ENCODE data around the gene GIGYF2.

GIGYF2 gene

DNA sequence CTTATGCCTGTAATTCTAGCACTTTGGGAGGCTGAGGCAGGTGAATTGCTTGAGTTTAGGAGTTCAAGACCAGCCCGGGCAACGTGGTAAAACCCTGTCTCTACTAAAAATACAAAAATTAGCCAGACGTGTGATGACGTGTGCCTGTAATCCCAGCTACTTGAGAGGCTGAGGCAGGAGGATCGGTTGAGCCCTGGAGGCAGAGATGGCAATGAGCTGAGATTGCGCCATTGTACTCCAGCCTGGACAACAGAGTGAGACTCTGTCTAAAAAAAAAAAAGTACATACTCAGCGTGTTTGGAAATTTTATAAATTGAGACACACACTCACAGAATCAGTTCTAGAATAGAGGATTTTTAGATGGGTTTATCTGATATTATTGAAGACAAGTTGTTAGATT is 17.1 kb upstream of the GIGYF2 start:
- no peak for TF ChIP-seq SIN3A (IDR thresholded peaks at IDR 0.05; ENCODE audit: borderline replicate concordance, insufficient read depth, low read length)
- TF ChIP-seq POLR2AphosphoS5 (IDR thresholded peaks at IDR 0.05; ENCODE audit: low read depth, low read length) = no peak
- TF ChIP-seq, protein P1, sequence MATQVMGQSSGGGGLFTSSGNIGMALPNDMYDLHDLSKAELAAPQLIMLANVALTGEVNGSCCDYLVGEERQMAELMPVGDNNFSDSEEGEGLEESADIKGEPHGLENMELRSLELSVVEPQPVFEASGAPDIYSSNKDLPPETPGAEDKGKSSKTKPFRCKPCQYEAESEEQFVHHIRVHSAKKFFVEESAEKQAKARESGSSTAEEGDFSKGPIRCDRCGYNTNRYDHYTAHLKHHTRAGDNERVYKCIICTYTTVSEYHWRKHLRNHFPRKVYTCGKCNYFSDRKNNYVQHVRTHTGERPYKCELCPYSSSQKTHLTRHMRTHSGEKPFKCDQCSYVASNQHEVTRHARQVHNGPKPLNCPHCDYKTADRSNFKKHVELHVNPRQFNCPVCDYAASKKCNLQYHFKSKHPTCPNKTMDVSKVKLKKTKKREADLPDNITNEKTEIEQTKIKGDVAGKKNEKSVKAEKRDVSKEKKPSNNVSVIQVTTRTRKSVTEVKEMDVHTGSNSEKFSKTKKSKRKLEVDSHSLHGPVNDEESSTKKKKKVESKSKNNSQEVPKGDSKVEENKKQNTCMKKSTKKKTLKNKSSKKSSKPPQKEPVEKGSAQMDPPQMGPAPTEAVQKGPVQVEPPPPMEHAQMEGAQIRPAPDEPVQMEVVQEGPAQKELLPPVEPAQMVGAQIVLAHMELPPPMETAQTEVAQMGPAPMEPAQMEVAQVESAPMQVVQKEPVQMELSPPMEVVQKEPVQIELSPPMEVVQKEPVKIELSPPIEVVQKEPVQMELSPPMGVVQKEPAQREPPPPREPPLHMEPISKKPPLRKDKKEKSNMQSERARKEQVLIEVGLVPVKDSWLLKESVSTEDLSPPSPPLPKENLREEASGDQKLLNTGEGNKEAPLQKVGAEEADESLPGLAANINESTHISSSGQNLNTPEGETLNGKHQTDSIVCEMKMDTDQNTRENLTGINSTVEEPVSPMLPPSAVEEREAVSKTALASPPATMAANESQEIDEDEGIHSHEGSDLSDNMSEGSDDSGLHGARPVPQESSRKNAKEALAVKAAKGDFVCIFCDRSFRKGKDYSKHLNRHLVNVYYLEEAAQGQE (IDR thresholded peaks at IDR 0.05; ENCODE audit: insufficient read depth in 1 of 2, low read depth in 2 of 2, low read length in 2 of 2) = no peak
- no peak for TF ChIP-seq FOXP2 (optimal IDR thresholded peaks at IDR 0.05; ENCODE audit: borderline replicate concordance, extremely low read depth, extremely low read length, insufficient read depth)
- TF ChIP-seq TAF1 (IDR thresholded peaks at IDR 0.05; ENCODE audit: borderline replicate concordance, insufficient read depth, low read length) = no peak

DNA sequence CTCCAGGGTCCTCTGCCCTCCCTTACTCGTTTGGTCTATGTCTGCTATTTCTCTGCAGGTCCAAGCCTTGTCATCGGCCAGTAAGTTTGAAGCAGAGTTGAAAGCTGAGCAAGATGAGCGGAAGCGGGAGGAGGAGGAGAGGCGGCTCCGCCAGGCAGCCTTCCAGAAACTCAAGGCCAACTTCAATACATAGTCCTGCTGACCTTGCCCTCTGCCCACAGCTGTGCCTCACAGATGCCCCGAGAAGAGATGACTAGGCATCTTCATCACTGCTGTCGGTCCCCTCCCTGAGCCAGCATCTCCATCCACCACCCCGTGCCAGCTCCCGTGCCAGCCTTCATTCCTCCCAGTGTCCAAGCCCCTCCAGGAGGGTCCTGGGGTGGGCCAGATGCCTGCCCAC is 15.6 kb upstream of the GIGYF2 start:
- TF ChIP-seq POLR2AphosphoS5 (IDR thresholded peaks at IDR 0.05; ENCODE audit: low read depth, low read length) (no peak), FOXP2 (optimal IDR thresholded peaks at IDR 0.05; ENCODE audit: borderline replicate concordance, extremely low read depth, extremely low read length, insufficient read depth) (no peak), SIN3A (IDR thresholded peaks at IDR 0.05; ENCODE audit: borderline replicate concordance, insufficient read depth, low read length) (no peak), TAF1 (IDR thresholded peaks at IDR 0.05; ENCODE audit: borderline replicate concordance, insufficient read depth, low read length) (no peak)
- TF ChIP-seq, protein P1 (IDR thresholded peaks at IDR 0.05; ENCODE audit: insufficient read depth in 1 of 2, low read depth in 2 of 2, low read length in 2 of 2) = no peak

DNA sequence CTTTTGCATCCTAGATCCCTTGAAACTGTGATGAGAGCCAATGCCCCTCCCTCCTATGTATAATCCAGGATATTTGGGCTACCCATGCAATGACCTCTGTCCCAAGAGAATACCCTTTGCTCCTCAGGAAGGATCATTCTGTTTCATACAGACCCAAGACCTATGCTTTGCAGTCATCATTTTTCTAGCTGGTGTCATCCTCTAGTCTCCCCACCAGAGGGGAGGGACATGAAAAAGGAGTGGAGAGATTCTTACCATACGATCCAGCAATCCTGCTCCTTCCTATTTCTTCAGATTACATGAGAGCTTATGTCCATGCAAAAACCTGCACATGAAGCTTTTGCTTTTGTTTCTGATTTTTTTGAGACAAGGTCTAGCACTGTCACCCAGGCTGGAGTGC is 13.8 kb upstream of the GIGYF2 start:
- TF ChIP-seq SIN3A (IDR thresholded peaks at IDR 0.05; ENCODE audit: borderline replicate concordance, insufficient read depth, low read length) (no peak), POLR2AphosphoS5 (IDR thresholded peaks at IDR 0.05; ENCODE audit: low read depth, low read length) (no peak), TAF1 (IDR thresholded peaks at IDR 0.05; ENCODE audit: borderline replicate concordance, insufficient read depth, low read length) (no peak), FOXP2 (optimal IDR thresholded peaks at IDR 0.05; ENCODE audit: borderline replicate concordance, extremely low read depth, extremely low read length, insufficient read depth) (no peak)
- TF ChIP-seq, protein P1 (IDR thresholded peaks at IDR 0.05; ENCODE audit: insufficient read depth in 1 of 2, low read depth in 2 of 2, low read length in 2 of 2) = no peak

DNA sequence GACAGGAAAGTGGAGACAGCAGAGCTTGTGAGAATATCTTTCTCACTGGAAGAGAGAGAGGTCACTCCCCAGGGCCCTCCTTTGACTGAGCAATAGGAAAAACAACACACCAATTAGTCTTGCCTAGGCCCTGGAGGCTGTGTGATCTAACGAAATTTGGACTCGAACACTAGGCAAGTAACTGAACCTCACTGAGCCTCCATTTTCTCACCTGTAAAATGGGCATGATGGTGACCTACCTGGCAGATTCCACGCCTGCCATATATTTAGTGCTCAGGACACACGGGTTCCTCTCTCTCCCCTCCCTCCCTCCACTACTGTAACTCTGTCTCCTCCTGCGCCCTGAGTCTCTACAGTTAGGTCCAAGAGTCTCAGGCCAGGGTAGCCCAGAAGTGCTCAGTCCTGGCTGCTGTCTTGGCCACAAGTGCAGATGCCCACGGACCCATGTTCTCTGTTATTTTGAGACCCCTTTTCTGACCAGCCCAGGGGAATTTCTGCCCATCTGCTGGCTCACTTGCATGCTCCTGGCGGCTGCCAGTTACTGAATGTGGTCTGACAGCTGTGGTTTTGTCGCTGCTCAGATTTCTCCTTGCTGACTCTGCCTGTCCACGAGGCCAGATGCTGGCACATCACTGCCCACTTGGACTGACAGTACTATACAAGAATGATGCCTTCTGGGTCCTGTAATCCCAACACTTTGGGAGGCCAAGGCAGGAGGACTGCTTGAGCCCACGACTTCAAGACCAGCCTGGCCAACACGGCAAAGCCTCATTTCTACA is 9.6 kb upstream of the GIGYF2 start:
- TF ChIP-seq FOXP2 (optimal IDR thresholded peaks at IDR 0.05; ENCODE audit: borderline replicate concordance, extremely low read depth, extremely low read length, insufficient read depth) = no peak
- TF ChIP-seq, protein P1 (IDR thresholded peaks at IDR 0.05; ENCODE audit: insufficient read depth in 1 of 2, low read depth in 2 of 2, low read length in 2 of 2) = no peak

All from PFSK-1 (cell line).